ENCODE measurements around the gene TM9SF4.

DNA sequence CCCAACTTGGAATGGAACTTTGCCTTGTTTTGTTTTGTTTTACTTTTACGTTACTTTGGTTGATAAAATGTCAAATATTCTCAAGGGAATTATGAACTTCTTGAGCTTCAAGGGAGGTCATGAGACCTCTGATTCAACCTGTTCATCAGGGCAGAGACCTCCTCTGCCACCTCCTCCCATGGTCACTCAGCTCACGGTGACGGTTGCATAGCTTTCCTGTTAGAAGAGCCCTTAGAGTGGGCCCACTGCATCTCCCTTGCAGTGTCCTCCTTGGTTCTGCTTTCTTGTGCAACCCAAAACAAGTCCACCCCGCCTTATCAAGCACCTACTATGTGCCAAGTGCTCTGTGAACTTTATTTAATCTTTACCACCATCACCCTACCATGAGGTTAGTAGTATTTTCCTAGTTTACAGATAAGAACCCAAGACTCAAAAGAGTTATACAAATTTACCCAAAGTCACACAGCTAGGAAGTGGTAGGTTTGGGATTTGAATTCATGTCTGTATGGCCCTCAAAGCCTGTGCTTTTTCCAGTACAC is 15.5 kb downstream of the TM9SF4 start:
- TF ChIP-seq, protein P1, sequence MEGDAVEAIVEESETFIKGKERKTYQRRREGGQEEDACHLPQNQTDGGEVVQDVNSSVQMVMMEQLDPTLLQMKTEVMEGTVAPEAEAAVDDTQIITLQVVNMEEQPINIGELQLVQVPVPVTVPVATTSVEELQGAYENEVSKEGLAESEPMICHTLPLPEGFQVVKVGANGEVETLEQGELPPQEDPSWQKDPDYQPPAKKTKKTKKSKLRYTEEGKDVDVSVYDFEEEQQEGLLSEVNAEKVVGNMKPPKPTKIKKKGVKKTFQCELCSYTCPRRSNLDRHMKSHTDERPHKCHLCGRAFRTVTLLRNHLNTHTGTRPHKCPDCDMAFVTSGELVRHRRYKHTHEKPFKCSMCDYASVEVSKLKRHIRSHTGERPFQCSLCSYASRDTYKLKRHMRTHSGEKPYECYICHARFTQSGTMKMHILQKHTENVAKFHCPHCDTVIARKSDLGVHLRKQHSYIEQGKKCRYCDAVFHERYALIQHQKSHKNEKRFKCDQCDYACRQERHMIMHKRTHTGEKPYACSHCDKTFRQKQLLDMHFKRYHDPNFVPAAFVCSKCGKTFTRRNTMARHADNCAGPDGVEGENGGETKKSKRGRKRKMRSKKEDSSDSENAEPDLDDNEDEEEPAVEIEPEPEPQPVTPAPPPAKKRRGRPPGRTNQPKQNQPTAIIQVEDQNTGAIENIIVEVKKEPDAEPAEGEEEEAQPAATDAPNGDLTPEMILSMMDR (conservative IDR thresholded peaks at IDR 0.05; ENCODE audit: low read depth, low read length): no peak
- TF ChIP-seq EZH2 (IDR thresholded peaks at IDR 0.05; ENCODE audit: borderline replicate concordance, low read depth, low read length, poor library complexity, severe bottlenecking): no peak

All from A673 (cell line).